RPMI7951 (cell line): Measurements from ENCODE around the gene APBB1. TPM values are rescaled to one million over a fixed set of nuclear protein-coding genes. Genes with fewer than 3 reads are reported as not detected.

Source experiments
- DNase-seq: peaks from one replicate; pipeline ENCODE4 v3.0.0-alpha.2; 2012; ENCODE audit warnings: low read depth
- total RNA-seq: library from RNA; depleted of rRNA; stranded (reverse); fragments of >200 nt; shearing (Covaris generic); gene quantifications from 2 replicates; pipeline ENCODE4 v1.2.3, GENCODE V29; 2014

Gene APBB1
- total RNA-seq, 1 experiment from 2014 or later = 22.1 TPM

DNA sequence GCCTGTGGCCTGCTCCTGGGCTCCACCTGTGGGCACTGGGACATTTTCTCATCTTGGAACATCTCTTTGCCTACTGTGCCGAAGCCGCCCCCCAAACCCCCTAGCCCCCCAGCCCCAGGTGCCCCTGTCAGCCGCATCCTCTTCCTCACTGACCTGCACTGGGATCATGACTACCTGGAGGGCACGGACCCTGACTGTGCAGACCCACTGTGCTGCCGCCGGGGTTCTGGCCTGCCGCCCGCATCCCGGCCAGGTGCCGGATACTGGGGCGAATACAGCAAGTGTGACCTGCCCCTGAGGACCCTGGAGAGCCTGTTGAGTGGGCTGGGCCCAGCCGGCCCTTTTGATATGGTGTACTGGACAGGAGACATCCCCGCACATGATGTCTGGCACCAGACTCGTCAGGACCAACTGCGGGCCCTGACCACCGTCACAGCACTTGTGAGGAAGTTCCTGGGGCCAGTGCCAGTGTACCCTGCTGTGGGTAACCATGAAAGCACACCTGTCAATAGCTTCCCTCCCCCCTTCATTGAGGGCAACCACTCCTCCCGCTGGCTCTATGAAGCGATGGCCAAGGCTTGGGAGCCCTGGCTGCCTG lies 27.3 kb downstream of the APBB1 start:
- no peak for DNase-seq

DNA sequence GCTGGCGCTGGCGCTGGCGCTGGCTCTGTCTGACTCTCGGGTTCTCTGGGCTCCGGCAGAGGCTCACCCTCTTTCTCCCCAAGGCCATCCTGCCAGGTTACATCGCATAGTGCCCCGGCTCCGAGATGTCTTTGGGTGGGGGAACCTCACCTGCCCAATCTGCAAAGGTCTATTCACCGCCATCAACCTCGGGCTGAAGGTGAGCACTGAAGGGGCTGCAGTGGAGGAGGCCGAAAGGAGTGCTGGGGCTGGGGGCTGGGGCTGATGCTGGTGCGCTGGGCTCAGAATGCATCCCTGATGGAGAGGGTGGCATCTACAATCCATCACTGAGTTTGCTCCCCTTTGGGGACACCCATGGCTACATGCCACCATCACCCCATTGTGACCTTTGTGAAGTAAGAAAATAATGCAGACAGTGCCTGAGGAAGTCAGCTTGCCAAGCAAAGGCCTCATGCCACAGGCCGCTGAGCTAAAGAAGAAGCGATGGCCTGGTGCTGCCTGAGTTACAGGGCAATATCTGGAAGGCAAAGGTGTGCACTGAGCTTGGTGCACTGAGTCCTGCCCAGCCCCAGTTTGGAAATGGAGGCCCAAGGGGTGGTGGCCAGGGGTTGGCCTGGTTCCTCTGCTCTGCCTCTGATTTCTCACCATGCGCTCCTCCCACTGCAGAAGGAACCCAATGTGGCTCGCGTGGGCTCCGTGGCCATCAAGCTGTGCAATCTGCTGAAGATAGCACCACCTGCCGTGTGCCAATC lies 28.0 kb downstream of the APBB1 start:
- DNase-seq = no peak

DNA sequence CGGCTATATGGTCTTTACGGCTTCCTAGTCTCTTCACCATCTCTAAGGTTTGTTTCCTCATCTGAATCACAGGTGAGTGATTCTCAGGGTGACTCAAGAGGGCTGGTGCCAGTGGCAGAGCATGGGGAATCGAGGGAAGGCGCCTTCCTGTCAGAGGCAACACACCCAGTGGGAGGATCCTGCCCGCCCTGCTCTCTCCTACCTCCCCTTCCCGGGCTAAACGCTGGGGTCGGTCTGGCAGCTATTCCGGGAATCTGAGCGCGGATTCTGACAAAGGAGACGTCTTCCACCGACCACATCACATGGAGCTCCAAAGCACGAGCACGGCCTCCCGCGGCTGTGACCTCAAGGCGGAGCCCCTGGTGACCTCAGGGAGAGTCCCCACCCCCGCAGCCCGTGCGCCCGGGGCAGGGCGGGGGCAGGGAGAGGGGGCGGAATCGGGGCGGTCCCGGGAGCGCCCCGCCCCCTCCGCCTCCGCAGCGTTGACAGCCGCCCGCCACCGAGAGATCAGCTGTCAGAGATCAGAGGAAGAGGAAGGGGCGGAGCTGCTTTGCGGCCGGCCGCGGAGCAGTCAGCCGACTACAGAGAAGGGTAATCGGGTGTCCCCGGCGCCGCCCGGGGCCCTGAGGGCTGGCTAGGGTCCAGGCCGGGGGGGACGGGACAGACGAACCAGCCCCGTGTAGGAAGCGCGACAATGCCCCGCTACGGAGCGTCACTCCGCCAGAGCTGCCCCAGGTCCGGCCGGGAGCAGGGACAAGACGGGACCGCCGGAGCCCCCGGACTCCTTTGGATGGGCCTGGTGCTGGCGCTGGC lies 28.8 kb downstream of the APBB1 start, which contains the start of gene SMPD1:
Gene SMPD1 (plus strand): TSS at position 570 of the 813 bp plus-strand sequence. CDS start 125 bp downstream, at position 695.
- DNase-seq = peak; percentile 85

DNA sequence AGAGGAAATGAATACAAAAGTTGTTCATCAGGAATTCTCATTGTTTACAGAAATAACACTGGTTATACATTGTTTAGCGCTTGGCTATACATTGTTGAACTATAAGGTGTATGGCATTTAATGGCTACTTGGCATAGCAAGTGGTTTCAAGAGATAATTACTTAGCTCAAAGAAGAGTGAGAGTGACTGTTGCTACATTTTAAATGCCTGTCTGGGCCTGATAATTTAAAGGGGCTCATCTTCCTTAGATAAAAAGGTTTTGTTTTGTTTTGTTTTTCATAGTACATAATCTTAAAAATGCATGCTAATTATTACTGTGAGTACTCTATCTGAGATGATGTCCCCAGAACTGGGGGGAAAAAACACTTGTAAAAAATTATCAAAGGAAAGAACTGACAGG lies 30.1 kb downstream of the APBB1 start:
- no peak for DNase-seq

DNA sequence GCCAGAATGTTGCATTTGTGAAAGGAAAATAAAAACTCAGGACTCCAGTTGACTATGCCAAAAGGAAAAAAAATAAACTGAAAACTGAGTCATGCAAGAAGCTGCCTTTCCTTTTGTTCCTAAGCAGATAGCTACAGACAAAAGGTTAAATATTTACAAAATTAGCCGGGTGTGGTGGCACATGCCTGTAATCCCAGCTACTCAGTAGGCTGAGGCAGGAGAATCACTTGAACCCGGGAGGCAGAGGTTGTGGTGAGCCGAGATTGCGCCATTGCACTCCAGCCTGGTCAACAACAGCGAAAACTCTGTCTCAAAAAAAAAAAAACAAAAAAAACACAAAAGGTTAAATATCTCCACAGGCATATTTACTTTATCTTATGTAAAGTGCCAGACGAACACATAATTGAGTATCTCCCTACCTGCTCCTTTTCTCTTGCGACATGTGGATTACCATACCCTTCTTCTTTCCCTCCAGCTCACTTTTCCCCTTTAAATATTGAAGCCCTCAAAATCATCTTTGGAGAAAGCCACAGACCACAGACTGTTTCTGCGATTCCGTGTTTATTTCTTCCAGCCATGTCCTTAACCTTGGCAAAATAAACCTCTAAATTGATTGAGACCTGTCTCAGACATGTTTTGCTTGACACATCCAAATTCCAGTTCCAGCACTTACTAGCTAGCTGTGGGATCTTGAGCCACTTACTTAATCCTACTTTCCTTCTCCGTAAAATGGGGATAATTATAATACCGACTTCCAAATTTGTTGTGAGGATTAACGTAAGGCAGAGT lies 30.9 kb downstream of the APBB1 start:
- peak; percentile 15 for DNase-seq

DNA sequence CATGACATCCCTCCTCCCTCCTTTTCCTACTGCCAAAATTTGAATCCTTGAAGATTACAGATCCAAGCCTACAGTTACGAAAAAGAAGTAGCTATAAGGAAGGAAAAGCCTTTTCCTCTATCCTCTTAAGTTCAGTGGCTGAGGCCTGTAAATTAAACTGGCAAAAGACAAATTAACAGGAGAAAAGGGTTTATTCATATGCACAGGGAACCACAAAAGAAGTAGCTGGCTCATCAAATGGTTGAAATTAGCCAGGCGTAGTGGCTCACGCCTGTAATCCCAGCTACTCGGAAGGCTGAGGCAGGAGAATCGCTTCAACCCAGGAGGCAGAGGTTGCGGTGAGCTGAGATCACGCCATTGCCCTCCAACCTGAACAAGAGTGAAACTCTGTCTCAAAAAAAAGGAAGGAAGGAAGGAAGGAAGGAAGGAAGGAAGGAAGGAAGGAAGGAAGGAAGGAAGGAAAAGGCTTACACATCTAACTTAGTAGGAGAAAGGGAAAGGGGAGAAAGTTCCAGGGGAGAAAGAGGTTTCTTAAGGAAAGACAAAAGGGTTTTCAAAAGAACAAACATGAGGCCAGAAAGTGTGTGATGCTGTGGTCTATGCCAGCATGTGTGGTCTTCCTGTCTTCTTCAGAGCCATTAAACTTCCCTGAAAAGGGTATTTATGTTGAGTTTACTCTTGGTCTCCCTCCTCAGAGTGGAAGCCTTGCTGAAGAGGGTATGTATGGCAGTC lies 33.7 kb downstream of the APBB1 start:
- DNase-seq = no peak

DNA sequence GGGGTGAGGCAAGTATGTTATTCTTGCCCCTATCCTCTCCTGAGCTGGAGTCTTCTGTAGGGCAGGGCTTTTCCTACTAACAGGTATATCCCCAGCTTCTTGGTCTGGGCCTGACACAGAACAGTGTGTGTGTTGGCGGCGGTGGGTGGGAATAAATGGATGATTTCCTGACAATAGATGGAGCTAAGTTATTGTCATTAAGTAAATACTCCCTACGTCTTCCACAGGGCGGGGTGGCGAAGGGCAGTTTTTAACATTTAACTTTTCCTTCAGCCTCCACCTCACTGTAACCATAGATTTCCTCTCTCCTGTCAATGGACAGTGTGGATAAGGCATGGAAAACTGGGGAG lies 40.3 kb downstream of the APBB1 start:
- DNase-seq = no peak

DNA sequence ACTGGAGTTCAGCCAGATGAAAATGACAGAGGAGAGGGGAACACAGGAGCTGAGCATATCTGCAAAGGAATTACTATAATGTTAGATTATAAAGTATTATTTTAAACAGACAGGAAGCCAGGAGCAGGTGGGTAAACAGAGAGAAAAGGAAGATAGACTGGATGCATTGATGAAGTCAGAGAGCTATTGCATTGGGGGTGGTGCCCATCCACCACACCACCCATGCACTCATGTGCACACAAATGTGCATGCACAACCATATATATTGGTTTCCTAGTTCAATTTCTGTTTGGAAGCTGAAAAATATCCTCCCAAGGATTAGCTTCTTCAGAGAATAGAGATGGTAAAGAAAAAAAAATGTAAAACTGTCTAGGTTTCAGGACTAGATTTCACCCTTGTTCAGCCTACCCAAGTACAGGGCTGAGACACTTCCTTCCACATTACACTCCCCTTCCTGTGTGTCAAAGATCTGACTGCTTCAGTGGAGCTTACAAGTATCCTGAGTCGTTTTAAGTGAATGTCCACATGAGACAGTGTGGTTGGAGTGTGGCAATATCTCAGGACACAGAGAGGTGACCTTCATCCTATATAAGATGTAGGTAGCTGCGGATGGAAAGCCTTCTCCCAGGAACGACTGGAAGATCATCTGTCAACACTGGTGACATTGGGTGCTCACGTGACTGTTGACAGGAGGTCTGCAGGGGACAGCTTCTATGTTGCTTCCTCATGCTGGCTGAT lies 40.8 kb downstream of the APBB1 start:
- DNase-seq = no peak

DNA sequence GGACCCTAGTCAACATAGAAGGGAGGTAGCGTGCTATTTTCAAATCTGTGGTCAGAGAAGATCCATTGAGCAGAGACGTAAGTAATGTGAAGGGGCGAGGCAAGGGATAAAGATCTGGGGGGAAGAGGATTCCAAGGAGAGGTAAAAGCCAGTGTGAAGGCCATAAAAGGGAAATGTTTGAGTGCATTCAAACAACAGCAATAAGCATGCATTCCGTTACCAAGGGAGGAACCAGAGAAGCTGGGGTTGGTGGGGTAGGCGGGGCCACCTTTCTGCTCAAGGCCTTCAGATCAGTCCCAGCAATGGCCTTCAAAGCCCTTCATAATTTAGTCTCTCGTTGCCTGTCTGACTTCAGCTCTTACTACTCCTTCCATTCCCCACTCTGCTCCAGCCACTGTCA lies 47.1 kb downstream of the APBB1 start:
- no peak for DNase-seq

DNA sequence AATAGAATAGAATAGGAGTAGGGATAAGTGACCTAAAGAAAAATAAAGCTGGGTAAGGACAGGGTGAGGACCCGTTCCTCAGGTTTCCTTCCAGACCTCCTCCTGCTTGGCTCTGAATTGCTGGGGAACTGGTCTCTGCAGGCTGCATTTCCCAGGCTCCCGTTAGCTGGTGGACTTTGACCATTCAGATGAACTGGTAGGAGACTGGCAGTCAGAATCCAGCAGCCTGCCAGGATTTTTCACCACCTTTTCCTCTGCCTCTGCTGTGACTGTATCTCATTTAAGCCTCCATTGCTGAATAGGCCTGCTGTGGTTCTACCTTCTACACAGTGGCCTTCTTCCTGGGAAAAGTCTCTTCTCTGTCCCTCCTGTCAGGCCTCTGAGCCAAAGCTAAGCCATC lies 53.2 kb downstream of the APBB1 start:
- no peak for DNase-seq

DNA sequence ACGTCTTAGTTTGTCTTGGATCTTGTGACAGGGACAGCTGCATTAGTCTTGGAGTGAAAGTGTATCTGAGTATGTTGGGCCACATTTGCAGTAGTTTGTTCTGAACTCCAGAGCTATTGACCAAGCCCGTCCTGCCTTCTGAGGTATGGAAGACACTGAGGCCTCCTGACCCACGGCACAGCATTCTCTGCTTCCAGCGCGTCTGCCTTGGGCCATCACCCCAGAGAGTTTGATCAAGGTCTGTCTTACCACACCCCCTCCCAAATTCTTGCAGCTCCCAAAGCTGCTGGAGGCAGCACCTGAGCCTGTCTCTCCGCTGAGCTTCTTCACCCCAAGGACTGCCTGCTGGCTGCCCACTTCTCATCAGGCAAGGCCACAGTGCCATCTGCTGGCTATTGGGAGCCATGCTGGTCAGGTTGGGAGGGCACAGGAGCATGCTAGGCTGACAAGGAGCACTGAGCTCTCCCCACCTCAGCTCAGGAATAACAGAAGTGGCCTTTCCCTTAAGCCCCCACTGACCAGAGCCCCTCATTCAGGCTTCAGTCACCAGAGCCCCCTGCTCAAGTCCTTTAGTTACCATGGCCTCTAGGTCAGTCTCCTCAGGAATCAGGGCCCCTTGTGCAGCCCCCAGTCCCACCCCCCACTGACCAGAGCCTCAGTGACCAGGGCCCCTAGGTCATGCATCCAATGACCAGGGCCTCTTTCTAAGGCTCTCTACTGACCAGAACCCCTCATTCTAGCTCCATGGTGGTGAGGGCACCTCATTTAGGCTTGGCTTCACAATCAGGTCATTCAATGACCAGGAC lies 55.8 kb downstream of the APBB1 start:
- peak; percentile 73 for DNase-seq

DNA sequence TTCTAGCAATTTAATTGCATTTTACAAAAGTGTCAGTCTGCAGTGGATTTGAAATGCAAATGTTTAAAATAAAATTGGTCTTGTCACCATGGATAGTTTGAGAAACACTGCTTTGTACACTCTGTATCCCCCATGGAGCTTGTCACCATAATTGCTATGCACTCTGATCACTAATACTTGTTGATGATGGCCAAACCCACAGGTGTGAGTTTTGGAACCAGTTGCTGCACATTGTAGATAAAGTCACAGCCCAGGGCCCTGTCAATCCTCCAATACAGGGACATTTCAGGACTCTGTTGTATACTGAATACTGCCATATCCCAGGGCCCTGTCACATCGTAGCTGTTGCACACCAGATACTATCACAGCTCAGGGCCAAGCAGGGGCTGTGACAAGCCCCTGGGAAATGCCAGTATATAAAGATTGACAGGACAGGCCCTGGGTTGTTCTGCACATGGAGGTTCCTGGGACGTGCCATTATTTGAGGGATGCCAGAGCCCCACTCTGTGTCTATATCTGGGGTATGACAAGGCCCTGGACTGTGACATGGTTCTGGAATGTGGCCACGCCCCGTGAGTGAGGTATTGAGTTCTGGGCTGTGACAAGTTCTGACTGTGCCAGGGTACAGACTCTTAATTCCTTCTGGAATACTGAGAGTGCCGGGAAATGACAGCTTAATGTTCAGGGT lies 56.6 kb downstream of the APBB1 start:
- no peak for DNase-seq

DNA sequence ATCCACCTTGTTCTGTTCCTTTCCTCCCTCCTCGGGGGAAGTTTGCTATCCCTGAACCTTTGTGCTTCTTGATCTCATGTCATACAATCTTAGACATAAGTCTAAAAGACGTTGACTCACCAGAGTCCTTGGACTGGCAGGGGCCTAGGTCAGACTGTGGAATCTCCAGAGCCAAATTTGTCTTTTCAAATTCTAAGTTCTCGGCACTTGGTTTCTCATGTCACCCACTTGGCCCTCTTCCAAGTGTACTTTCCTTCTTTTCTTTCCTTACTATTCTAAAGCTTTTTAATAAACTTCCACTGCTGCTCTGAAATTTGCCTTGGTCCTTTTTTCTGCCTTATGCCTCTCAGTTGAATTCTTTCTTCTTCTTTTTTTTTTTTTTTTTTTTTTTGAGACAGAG lies 58.7 kb downstream of the APBB1 start:
- DNase-seq = peak; percentile 15

DNA sequence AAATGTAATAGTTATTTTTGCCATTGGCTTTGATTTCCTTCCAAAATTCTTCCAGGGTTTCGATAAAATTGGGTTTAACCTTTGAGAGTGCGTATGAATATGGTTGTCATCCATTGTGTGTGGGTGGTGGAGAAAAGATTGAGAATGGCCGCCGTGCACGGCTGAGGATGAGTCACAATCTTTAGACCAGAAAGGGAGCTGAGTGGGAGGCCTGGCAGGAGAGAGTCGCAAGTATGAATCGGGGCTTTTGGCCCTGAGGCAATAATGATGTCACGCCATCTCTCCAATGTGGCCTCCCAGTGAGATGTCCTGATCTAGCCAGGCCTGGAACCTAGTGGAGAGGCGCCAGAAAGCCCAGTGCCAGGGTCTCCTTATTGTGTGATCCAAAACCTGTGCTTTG lies 61.7 kb downstream of the APBB1 start:
- peak; percentile 96 for DNase-seq

DNA sequence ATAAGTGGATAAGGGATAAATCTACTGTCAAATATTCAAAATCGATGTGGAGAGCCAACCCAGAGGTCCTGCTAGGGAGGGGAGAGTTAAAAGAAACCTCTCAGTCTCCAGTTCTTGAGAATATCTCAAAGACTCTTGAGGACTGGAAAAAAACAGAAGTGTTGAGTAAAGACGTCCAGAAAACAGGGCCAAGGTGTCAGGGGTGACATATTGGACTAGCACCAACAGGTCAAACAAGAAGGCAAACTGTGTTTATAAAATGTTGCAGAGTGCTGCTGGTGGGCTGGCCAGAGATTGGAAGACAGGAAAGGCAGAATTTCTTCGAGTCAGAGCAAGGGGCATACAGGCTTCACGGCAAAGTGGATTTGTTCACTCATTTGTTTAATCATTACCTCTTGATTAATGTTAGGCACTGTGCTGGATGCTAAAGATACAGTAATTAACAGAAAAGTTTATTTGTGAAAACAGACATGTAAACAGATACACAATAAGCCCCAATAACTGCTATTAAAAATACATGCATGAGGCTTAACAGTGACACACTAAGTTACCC lies 62.3 kb downstream of the APBB1 start:
- DNase-seq = no peak

DNA sequence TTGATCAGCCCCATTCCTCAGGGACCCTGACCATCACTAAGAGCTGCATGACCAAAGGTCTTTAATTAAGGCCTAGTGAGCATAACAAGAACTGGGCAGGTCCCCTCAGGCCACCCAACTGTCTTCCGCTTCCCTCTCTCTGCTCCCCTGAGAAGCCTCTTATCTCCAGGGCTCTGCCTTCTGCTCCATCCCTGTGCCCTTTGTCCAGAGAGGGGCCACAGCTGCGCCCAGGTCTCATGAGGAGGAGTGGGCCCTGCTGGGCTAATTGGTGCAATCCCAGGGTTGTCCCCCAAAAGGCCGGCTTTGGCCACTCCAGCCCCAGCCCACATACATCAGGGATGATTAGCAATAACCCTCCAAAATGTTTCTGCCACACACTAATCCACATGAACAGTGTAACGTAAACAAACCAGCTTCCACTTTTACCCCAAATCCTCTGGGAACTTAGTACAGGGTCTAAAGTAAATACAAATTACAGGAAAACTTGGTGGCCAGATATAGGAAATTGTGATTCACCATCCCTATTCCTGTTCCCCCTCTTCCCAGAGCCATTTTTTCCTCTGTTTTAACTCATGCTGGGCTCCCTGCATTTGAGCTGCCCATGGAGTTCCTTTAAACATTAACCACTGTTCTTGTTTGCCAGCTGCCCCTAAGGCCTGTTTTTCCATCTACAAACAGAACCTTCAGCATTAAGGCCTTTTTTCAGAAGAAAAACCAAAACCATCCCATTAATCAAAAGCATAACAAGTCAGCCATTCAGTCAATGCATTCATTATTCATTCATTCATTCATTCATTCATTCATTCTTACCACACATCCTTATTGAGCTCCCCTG lies 64.0 kb downstream of the APBB1 start:
- peak; percentile 28 for DNase-seq

DNA sequence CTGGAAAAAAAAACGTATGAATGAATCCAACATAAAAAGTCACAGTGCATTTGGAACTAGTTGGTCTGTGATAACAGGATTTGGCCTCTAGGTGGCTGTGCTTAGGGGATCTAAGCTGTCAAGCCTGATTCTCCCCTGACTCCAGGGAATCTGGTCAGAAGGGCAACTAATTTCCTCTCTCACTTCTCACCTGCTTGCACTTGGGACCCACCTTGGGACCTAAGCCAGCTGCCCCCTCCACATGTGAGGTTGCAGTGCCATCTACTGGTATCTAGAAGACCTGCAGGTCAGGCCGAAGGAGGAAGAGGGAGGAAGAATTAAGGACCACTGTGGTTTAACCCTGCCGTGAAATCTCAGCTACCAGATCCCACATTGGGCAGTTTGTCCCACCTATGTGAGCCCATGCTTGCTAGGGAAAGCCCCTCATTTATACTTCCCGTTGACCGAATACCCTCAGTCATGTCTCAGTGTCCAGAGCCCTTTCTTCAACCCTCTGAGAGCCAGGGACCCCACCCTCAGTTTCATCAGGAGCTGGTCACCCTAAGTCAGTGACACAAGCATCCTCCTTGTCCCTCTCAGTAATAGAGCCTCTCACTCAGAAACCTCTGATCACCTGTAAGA lies 65.4 kb downstream of the APBB1 start:
- peak; percentile 42 for DNase-seq
